Stimulated activated CD4-positive, alpha-beta T cell treated with anti-CD3 and anti-CD28 coated beads, Interleukin-1b, Interleukin-23, amount 100 ng/mL, for 48 hours (primary cell): ENCODE data around the gene SEZ6L2.
"Not testable (repeated sequence)": the region's sequence is repeated elsewhere in the genome, so short reads cannot be mapped to it uniquely, and the experiment has no call there.

Experiments used
- DNase-seq: peaks from one replicate; pipeline ENCODE4 v3.0.0-alpha.2; 2020

Gene SEZ6L2

GRCh38 chr16:29849505-29849904 lies 49.8 kb downstream of the SEZ6L2 start:
- no peak for DNase-seq

DNA sequence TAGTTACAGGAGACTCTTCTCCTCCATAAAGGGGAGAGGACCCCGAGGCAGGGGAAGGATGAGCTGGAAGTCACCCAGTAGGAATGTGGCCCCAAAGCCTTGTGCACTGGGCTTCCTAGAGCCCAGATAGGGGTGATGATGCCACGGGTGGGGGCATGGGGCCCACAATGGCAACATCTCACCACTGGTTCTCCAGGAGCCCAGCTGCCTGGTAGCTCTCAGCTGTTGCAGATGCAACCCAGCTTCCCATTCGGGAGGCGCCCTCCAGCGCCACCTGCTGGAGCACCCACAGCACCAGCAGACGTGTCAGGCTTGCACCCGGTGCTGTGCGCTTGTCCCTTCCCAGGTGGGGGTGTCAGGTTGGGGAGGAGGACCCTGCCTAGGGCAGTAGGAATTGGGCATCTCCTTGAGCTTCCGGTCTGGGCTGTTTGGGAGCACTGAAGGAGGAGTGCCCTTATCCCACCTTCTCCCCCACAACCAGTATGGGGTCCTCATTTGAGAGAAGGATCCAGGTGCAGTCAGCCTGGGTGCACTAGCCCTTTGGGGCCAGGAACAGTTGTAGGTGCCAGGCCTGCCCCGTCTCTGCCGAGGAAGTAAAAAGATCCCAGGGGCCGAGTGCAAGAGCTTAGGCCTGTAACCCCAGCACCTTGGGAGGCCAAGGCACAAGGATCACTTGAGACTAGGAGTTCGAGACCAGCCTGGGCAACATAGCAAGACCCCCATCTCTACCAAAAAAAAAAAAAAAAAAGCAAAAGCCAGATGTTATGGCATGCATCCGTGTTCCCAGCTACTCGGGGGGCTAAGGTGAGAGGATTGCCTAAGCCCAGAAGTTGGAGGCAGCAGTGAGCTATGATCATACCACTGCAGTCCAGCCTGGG lies 50.7 kb downstream of the SEZ6L2 start:
- DNase-seq = peak; percentile 82

GRCh38 chr16:29845656-29846055 lies 53.7 kb downstream of the SEZ6L2 start:
- no peak for DNase-seq

DNA sequence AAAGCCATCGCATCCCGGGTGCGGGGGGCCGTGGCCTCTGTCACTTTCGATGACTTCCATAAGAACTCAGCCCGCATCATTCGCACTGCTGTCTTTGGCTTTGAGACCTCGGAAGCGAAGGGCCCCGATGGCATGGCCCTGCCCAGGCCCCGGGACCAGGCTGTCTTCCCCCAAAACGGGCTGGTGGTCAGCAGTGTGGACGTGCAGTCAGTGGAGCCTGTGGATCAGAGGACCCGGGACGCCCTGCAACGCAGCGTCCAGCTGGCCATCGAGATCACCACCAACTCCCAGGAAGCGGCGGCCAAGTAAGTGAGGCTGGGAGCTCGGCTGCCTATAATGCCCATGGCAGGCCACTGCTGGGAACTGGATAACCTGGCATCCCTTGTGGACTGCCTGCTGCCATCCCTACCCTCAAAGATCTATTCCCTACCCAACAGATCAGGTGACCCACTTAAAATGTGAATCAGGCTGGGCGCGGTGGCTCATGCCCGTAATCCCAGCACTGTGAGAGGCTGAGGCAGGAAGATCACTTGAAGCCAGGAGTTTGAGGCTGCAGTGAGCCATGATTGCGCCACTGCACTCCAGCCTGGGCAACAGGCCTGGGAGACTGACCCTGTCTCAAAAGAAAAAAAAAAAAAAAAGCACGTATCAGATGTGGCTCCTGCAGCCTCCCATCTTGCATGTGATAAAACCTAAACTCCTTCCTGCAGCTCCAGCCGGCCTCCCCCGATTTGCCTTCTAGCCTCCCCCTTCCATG lies 54.6 kb downstream of the SEZ6L2 start:
- no peak for DNase-seq

- no peak for DNase-seq
These were observed 55.4 kb downstream of the SEZ6L2 start for GRCh38 chr16:29843931-29844330.

DNA sequence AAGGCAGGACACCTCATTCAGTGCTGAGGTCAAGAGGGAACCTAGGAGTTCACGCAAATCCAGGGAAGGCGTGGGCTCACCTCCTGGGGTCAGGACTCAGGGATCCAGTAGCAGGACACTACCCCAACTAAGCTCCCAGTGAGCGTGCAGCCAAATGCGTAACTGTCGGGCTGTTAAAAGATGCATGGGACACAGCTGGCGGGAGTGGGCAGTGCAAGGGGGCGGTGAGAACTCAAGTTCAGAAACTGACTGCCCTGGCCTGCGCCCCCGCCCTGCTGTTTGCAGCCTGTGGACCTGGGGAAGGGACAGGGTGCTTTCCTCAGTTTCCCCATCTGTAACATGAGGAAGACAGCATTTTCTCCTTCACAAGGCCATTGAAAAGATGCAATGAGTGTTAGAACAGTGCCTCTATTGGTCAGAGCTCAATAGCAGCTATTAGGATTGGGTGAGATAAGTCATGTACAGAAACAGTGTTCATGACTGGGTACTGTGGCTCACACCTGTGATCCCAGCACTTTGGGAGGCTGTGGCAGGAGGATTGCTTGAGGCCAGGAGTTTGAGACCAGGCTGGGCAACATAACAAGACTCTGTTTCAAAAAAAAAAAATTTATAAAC lies 56.5 kb downstream of the SEZ6L2 start:
- DNase-seq = no peak

DNA sequence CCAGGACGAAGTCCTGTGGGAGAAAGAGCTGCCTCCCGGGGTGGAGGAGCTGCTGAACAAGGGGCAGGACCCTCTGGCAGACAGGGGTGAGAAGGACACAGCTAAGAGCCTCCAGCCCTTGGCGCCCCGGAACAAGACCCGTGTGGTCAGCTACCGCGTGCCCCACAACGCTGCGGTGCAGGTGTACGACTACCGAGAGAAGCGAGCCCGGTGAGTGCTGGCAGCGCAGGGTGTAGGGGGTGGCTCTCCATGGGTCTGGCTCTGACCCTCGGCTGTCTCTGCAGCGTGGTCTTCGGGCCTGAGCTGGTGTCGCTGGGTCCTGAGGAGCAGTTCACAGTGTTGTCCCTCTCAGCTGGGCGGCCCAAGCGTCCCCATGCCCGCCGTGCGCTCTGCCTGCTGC lies 57.7 kb downstream of the SEZ6L2 start:
- DNase-seq = no peak

GRCh38 chr16:29840240-29840639 lies 59.1 kb downstream of the SEZ6L2 start:
- DNase-seq = no peak

DNA sequence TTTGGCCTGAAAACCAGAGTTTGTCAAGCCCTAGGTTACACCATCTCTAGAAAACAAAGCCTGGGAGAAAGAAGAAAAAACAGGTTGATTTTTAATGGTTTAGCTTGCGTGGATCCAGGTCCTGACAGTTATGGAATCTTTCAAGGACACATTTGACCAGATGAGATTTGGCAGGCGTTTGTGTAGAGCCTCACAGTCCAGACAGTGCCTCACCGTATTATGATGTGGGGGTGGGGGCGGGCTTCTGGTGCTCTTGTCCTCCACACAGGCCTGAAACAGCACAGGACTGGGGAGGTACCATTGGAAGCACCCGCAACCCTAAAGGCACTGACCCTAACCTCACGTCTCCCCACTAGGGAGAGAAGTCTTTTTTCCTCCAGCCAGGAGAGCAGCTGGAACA lies 59.5 kb downstream of the SEZ6L2 start:
- no peak for DNase-seq

- DNase-seq = no peak
These were observed 61.5 kb downstream of the SEZ6L2 start for GRCh38 chr16:29837841-29838240.

DNA sequence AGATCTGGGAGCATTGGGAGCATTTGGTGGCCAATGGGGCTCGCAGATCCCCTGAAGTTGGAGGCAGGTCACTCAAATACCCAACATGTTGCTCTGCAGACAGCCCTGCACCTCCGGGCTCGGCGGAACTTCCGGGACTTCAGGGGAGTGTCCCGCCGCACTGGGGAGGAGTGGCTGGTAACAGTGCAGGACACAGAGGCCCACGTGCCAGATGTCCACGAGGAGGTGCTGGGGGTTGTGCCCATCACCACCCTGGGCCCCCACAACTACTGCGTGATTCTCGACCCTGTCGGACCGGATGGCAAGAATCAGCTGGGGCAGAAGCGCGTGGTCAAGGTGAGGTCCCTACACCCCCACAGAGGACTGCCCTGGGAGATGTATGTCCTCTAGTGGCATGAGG lies 62.7 kb downstream of the SEZ6L2 start:
- DNase-seq = no peak

DNA sequence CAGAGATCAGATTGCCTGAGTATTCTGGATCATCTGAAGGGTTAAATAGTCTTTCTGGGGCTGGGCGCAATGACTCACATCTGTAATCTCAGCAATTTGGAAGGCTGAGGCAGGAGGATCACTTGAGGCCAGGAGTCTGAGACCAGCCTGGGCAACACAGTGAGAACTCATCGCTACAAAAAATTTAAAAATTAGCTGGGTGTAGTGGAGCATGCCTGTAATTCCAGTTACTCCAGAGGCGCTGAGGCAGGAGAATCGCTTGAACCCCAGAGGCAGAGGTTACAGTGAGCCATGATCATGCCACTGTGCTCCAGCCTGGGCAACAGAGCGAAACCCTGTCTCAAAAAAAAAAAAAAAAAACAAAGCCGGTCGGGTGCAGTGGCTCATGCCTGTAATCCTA lies 63.4 kb downstream of the SEZ6L2 start:
- DNase-seq = no peak

- no peak for DNase-seq
These were observed 65.3 kb downstream of the SEZ6L2 start for GRCh38 chr16:29834079-29834478.

DNA sequence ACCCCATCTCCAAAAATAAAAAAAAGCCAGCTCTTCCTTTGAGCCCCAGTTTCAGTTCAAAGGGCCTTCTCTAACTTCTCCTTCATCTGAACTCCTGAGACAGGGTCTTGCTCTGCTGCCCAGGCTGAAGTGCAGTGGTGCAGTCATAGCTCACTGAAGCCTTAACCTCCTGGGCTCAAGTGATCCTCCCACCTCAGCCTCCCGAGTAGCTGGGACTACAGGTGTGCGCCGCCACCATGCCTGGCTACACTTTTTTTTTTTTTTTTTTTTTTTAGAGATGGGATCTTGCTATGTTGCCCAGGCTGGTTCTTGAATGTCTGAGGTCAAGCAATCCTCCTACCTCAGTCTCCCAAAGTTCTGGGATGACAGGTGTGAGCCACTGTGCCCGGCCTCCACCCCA lies 66.1 kb downstream of the SEZ6L2 start:
- DNase-seq = not testable (repeated sequence)

DNA sequence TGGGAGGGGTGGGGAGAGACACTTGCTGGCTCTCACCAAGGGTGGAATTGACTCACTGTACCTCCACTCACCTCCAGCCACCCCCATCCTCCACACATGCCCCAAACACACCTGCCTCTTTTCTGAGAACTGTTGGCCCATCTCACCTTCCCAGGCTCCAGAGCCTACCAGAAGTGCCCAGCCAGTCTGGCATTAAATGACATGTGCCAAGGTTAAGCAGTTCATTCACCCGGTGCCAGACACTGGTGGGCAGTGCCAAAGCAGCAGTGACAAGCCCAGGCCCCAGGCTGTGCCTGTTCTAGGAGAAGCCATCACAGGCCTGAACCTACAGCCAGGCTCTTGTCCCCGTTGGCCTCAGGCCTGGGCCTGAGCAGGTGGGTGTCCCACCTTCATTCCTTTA lies 67.9 kb downstream of the SEZ6L2 start:
- DNase-seq = no peak

DNA sequence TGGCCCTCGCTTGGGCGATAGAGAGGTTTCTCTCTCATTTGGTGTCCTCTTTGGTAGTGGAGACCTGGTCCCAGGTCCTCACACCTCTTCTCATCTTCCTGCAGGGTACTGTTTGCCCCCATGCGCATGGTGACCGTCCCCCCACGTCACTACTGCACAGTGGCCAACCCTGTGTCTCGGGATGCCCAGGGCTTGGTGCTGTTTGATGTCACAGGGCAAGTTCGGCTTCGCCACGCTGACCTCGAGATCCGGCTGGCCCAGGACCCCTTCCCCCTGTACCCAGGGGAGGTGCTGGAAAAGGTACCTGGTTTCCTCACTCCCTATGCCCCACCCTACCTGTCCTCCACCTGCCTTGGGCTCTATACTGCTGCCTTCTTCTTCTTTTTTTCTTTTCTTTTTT lies 68.6 kb downstream of the SEZ6L2 start:
- DNase-seq = no peak

DNA sequence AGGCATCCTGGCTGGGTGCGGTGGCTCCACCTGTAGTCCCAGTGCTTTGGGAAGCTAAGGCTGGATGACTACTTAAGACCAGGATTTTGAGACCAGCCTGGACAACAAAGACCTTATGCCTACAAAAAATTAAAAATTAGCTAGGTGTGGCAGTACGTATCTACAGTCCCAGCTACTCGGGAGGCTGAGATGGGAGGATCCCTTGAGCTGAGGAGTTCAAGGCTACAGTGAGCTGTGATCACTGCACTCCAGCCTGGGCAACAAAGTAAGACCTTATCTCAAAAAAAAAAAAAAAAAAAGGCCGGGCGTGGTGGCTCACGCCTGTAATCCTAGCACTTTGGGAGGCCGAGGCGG lies 73.0 kb downstream of the SEZ6L2 start:
- DNase-seq = no peak

DNA sequence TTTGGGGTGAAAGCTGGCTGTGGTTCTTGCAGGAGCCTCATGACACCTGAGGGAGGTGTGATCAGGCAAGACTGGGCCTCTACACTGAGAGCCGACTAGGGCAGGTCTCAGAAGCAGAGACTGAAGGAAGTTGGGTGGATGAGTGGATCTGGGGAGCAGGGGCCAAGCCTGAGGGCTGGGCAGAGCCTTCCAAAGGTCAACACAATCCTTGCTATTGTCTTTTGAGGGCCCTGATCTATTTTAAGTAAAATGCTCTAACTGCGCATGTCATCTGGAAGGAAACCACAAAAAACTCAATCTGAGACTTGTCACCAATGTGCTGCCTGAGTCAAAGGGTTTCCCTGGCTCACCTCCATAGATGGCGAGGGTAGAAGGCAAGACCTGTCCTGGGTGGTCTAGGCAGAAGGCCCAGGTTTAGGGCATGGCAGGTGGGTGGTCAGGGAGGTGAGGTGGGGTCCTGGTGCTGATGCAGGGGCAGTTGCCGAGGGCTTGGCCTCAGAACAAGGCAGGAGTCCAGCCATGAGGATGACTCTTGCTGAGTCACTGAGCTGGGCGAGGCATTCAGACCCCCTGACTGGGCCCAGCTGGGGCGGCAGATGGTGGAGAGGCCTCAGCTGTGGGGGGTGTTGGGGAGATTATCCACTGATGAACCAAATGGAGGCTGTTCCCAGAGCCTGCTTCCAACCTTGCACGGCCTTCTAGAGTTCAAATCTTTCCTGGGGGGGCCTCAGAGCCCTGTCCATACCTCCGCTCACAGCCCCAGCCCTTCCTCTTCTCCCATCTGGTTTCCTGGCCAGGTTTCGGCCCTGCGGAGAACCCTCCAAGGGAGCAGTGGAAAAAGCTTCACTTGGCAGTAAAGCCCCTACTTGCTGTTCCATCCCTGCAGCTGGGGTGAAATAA lies 74.0 kb downstream of the SEZ6L2 start:
- peak; percentile 62 for DNase-seq

DNA sequence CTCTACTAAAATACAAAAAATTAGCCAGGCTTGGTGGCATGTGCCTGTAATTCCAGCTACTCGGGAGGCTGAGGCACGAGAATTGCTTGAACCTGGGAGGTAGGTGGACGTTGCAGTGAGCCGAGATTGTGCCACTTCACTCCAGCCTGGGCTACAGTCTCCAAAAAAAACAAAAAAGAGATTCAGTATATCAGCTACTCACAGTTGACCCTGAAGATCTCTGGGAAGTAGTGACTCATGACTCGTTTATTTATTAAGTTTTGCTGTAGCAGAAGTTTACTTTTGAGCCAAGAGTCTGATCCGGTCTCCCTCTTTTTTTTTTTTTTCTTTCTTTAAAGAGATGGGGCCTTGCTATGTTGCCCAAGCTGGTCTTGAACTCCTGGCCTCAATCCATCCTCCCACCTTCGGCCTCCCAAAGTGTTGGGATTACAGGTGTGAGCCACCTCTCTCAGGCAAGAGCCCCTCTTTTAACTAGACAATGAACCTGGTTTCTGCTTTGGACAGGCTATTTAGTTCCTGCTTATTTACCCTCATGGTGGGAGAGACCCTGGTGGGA lies 74.7 kb downstream of the SEZ6L2 start:
- no peak for DNase-seq

- DNase-seq = no peak
These were observed 77.7 kb downstream of the SEZ6L2 start for GRCh38 chr16:29821643-29822115.
